Prostate gland (tissue), 2 donors: Measurements from ENCODE around the gene WNT5B. TPM values are rescaled to one million over a fixed set of nuclear protein-coding genes. Genes with fewer than 3 reads are reported as not detected.

ENCODE experiments used
- DNase-seq: peaks from one replicate; pipeline ENCODE4 v3.0.0-alpha.2; 2019; ENCODE audit warnings: low spot score
- H3K27ac ChIP-seq, 2 donors: fragments of 200-600 bp; sonication (generic); 2 replicates each; pipeline ENCODE4 v1.5.1; 2017 to 2019
- H3K27me3 ChIP-seq: fragments of 200-600 bp; sonication (generic); replicated peaks from 2 replicates; pipeline ENCODE4 v1.5.1; 2019; ENCODE audit not compliant: insufficient read depth
- H3K36me3 ChIP-seq, 2 donors: fragments of 200-600 bp; sonication (generic); 1 replicate in 1 of 2; 2 replicates in 1 of 2; pipeline versions ENCODE4 v1.5.1 to v1.8.1; 2017 to 2019
- H3K4me1 ChIP-seq: fragments of 200-600 bp; sonication (generic); replicated peaks from 2 replicates; pipeline ENCODE4 v1.5.1; 2019
- H3K4me3 ChIP-seq, 2 donors: fragments of 200-600 bp; sonication (generic); 2 replicates each; pipeline ENCODE4 v1.5.1; 2017 to 2019
- H3K9me3 ChIP-seq: fragments of 200-600 bp; sonication (generic); 2 replicates; pipeline ENCODE4 v1.5.1; 2017
- CTCF ChIP-seq, 4 experiments: fragments of 200-600 bp in 2 of 4; fragments of 450-650 bp in 2 of 4; sonication (generic) in 2 of 4; IDR thresholded peaks; 1 replicate in 3 of 4; 2 replicates in 1 of 4; pipeline ENCODE4 v1.5.1; 2016 to 2019; ENCODE audit warnings: antibody characterized with exemption in 4 of 4, mild to moderate bottlenecking in 2 of 4, moderate library complexity in 2 of 4
- POLR2A ChIP-seq: fragments of 450-650 bp; IDR thresholded peaks from one replicate; pipeline ENCODE4 v1.6.1; 2016; ENCODE audit warnings: antibody characterized with exemption, mild to moderate bottlenecking
- POLR2AphosphoS5 ChIP-seq: sonication (generic); formaldehyde crosslinking; IDR thresholded peaks from one replicate; pipeline ENCODE4 v1.6.1; 2017; ENCODE audit warnings: antibody characterized with exemption
- WGBS: methylation state at CpG from one replicate; pipeline ENCODE4 v1.1.5; 2018; 5-methylcytosine and 5-hydroxymethylcytosine counted together
- intact Hi-C: fragments of 100-400 bp; cut with DNase I; formaldehyde crosslinking; loops from one replicate; pipeline ENCODE4 v1.14.2; 2022
- total RNA-seq, 2 donors: library from RNA; depleted of rRNA; stranded (reverse); fragments of >200 nt; gene quantifications; one replicate each; pipeline ENCODE4 v1.1.0, GENCODE V29; 2016

WNT5B gene
- total RNA-seq, 2 donors from 2014 or later: 34.6 to 65.4 TPM

DNA sequence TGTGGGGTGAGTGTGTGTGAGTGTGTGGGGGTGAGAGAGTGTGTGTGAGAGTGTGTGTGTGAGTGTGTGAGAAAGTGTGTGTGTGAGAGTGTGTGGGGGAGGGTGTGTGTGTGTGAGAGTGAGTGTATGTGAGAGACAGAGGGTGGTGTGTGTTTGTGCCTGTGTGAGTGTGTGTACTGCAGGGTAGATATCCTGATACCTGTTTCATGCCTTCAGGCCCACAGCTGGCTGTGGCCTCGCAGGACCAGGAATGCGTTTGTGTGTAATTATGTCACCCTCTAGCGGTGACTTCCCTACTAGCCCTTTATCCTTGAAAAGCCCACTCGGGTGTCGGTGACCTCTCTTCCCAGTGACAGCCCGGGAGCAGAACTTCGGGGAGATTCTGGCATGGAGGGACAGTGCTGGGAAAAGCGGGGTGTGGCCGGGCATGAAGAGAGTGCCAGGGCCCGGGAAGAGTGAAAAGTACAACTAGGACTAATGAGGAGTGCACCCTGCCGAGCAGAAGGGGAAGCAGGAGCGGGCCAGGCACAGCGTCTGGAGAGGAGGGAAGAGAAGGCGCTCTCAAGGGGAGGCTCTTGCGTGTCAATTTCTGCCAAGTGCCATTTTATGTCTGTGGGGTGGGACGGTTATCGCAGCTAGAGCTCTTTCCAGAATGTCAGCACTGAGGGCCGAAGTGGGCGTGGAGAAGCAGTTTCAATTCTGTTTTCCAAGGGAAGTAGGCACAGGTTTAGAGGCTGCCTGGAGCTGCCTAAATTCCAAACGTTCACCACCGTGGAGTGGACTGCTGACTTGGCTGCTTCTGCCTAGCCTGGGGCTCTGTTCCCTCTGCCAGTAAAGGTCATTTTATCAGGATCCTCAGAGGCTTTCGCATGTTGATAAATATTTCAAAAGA is 23.7 kb upstream of the WNT5B start:
- Histone ChIP-seq H3K9me3 (no peaks in the 10 kb centered on the region), H3K27me3 (no peaks in the 10 kb centered on the region), H3K4me1 (peaks cover 18% of the 10 kb centered on the region), H3K27ac (peak overlapping the region; percentile 88 to 92), H3K36me3 (no peaks in the 10 kb centered on the region), H3K4me3 (peak overlapping the region; percentile 17 to 33)
- intact Hi-C loops: no loop called here
- peak; percentile 90 for DNase-seq
- WGBS: under 1% methylated on average over 22 of the region's 22 CpGs
- TF ChIP-seq CTCF (IDR thresholded peaks at IDR 0.05) (peak; percentile 64 to 92 (median 80)), POLR2A (no peak), POLR2AphosphoS5 (peak; percentile 62)

DNA sequence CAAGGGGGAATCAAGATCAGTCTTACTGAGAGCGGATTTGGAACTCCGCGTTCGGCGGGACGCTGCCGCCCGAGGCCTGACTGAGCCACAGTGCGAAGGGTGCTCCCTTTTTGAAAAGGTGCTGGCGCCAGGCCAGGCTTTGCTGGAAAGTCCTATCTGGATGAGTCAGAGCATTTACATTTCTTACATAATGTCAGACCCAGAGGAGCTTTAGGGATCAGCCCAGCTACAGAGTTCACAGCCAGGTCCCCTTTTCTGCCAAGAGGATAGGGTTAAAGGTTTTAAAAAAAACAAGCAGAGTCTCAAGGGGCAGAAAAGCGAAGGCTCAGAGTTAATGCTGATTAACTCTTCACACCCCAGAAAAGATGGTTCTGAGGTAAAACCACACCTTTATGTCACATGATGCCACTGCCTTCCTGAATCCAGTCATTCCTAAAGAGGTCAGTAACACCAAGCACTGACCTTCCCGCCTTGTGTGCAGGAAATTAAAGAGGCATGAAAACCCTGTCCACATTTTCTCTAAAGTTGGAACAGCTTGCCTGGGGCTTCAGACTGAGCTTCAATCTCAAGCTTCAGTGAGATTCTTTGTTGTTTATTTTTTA is 22.9 kb upstream of the WNT5B start:
- H3K27me3 ChIP-seq: no peaks in the 10 kb centered on the region
- 5% methylated on average over 12 of the region's 12 CpGs for WGBS
- TF ChIP-seq POLR2A (peak; percentile 63), CTCF (IDR thresholded peaks at IDR 0.05) (no peak), POLR2AphosphoS5 (peak; percentile 83)
- peak overlapping the region; percentile 17 to 33 for H3K4me3 ChIP-seq
- no peaks in the 10 kb centered on the region for H3K9me3 ChIP-seq
- peaks cover 18% of the 10 kb centered on the region for H3K4me1 ChIP-seq
- H3K27ac ChIP-seq: peak overlapping the region; percentile 88 to 92
- intact Hi-C loops: no loop called here
- no peaks in the 10 kb centered on the region for H3K36me3 ChIP-seq
- peak; percentile 95 for DNase-seq

GRCh38 chr12:1607940-1608712 is 20.9 kb upstream of the WNT5B start:
- Histone ChIP-seq H3K27ac (peak overlapping the region; percentile 73 to 92), H3K36me3 (no peaks in the 10 kb centered on the region), H3K27me3 (no peaks in the 10 kb centered on the region), H3K9me3 (no peaks in the 10 kb centered on the region), H3K4me1 (peaks cover 18% of the 10 kb centered on the region), H3K4me3 (no peak overlapping the region)
- TF ChIP-seq CTCF (IDR thresholded peaks at IDR 0.05) (no peak), POLR2A (no peak), POLR2AphosphoS5 (no peak)
- intact Hi-C loops: no loop called here
- 76% methylated on average over 3 of the region's 3 CpGs for WGBS
- no peak for DNase-seq

DNA sequence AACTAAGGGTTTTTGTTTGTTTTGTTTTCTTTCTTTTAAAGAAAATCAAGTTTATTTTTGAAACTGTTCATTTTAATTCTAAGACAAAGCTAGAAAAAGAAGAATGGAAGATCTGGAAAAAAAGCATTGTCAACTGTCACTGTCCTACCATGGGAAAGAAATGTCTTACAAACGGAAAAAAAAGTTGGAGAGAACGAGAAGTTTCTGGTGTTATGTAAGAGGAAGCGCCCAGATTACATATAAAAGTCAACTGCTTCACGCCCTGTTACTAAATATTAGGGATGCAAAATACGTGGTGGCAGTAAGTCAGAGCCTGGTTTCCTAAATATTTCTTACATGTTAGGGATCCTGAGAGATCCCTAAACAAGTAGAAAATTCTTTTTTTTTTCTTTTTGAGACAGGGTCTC is 20.3 kb upstream of the WNT5B start:
- Histone ChIP-seq H3K4me1 (peaks cover 18% of the 10 kb centered on the region), H3K27me3 (no peaks in the 10 kb centered on the region), H3K4me3 (no peak overlapping the region), H3K36me3 (no peaks in the 10 kb centered on the region), H3K9me3 (no peaks in the 10 kb centered on the region), H3K27ac (peak overlapping the region; percentile 73 to 92)
- TF ChIP-seq POLR2AphosphoS5 (peak; percentile 78), POLR2A (no peak)
- intact Hi-C loops: no loop called here
- WGBS: 23% methylated on average over 5 of the region's 5 CpGs
- peak; percentile 40 for DNase-seq

DNA sequence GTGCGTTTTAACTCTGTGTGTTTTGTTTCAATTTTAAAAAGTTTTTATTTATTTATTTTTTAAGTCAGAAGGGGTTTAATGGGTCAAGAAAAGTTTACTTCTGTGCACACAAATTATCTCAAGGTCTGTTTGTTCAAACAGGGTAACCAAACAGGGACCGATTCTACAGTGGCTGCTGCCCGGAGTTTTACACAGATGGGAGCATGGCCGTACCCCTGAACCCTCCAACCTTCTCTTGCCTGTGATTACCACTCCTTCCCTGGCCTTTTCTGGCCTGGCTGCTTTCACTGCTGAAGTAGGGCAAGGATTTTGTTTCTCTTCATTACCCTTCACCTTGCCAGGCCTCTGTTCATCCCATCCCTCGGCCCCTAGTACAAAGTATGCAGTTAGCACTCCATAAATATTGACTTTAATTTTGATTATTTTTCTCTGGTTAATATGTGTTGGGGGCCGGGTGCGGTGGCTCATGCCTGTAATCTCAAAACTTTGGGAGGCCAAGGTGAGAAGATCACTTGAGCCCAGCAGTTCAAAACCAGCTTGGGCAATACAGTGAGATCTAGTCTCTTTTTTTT is 18.9 kb upstream of the WNT5B start:
- 62% methylated on average over 7 of the region's 7 CpGs for WGBS
- intact Hi-C loops: no loop called here

More for the DNA sequence above, 18.9 kb upstream of the WNT5B start:
- Histone ChIP-seq H3K4me1 (peaks cover 14% of the 10 kb centered on the region), H3K27me3 (no peaks in the 10 kb centered on the region), H3K27ac (no peak overlapping the region), H3K36me3 (no peaks in the 10 kb centered on the region), H3K9me3 (no peaks in the 10 kb centered on the region), H3K4me3 (no peak overlapping the region)
- DNase-seq: no peak
- TF ChIP-seq POLR2AphosphoS5 (no peak), CTCF (IDR thresholded peaks at IDR 0.05) (no peak), POLR2A (no peak)
